Neural cell (in vitro differentiated cells): ENCODE results near the gene LDLRAD4. TPM values are rescaled to one million over a fixed set of nuclear protein-coding genes. Genes with fewer than 3 reads are reported as not detected.

Experiments
- H2AFZ ChIP-seq: fragments of 200-600, 300-800 bp; sonication (generic), shearing (Covaris generic); 2 replicates; pipeline ENCODE4 v1.6.0; 2014; ENCODE audit warnings: low read depth, mild to moderate bottlenecking, antibody characterized with exemption, low read length, moderate library complexity
- H3F3A ChIP-seq: fragments of 200-600 bp; shearing (Covaris generic); 2 replicates; pipeline ENCODE4 v1.6.1; 2016; ENCODE audit warnings: mild to moderate bottlenecking, moderate library complexity, mixed read lengths, antibody characterized with exemption, low read length; ENCODE audit not compliant: insufficient read depth, poor library complexity, severe bottlenecking
- H3K27ac ChIP-seq: fragments of 200-600, 300-800 bp; sonication (generic), shearing (Covaris generic); 2 replicates; pipeline ENCODE4 v1.5.1; 2014; ENCODE audit warnings: mild to moderate bottlenecking, low read length, moderate library complexity
- H3K27me3 ChIP-seq: fragments of 300-800, 200-600 bp; sonication (generic), shearing (Covaris generic); 2 replicates; pipeline ENCODE4 v1.6.0; 2014; ENCODE audit warnings: mild to moderate bottlenecking, low read depth, low read length, moderate library complexity; ENCODE audit not compliant: insufficient read depth
- H3K36me3 ChIP-seq: fragments of 300-800, 200-600 bp; sonication (generic), shearing (Covaris generic); 2 replicates; pipeline ENCODE4 v1.5.1; 2014; ENCODE audit warnings: mild to moderate bottlenecking, antibody characterized with exemption, low read length, moderate library complexity; ENCODE audit not compliant: insufficient read depth
- H3K4me2 ChIP-seq: fragments of 300-800, 200-600 bp; sonication (generic), shearing (Covaris generic); 2 replicates; pipeline ENCODE4 v1.6.0; 2014; ENCODE audit warnings: mild to moderate bottlenecking, low read length
- H3K4me3 ChIP-seq: fragments of 300-800, 200-600 bp; sonication (generic), shearing (Covaris generic); 2 replicates; pipeline ENCODE4 v1.5.1; 2014; ENCODE audit warnings: mild to moderate bottlenecking, low read length, moderate library complexity
- H3K79me2 ChIP-seq: fragments of 200-600 bp; shearing (Covaris generic); replicated peaks from 2 replicates; pipeline ENCODE4 v1.6.0; 2014; ENCODE audit warnings: mild to moderate bottlenecking, low read length, moderate library complexity; ENCODE audit not compliant: insufficient read depth
- H3K9ac ChIP-seq: fragments of 300-800, 200-600 bp; sonication (generic), shearing (Covaris generic); 2 replicates; pipeline ENCODE4 v1.6.1; 2016; ENCODE audit warnings: mild to moderate bottlenecking, low read length, mixed read lengths
- H3K9me2 ChIP-seq: fragments of 200-600 bp; shearing (Covaris generic); 2 replicates; pipeline ENCODE4 v1.6.1; 2016; ENCODE audit warnings: mild to moderate bottlenecking, low read length, mixed read lengths; ENCODE audit not compliant: insufficient read depth
- H3K9me3 ChIP-seq: fragments of 200-600, 300-800 bp; sonication (generic), shearing (Covaris generic); 2 replicates; pipeline ENCODE4 v1.6.1; 2016; ENCODE audit warnings: mild to moderate bottlenecking, mixed run types, low read length, moderate library complexity, mixed read lengths
- H4K20me1 ChIP-seq: fragments of 200-600 bp; shearing (Covaris generic); 2 replicates; pipeline ENCODE4 v1.6.1; 2016; ENCODE audit warnings: mild to moderate bottlenecking, mixed run types; ENCODE audit not compliant: insufficient read depth
- EP300 ChIP-seq: fragments of 450-650 bp; conservative IDR thresholded peaks from 2 replicates; pipeline ENCODE4 v1.6.1; 2014; ENCODE audit warnings: antibody characterized with exemption, mild to moderate bottlenecking, moderate library complexity; ENCODE audit not compliant: poor library complexity, severe bottlenecking
- EZH2 ChIP-seq: fragments of 200-600, 300-800 bp; shearing (Covaris generic), sonication (generic); IDR thresholded peaks from 2 replicates; pipeline ENCODE4 v1.6.1; 2014; ENCODE audit warnings: antibody characterized with exemption, low read length, borderline replicate concordance, mild to moderate bottlenecking; ENCODE audit not compliant: insufficient read depth, poor library complexity, severe bottlenecking
- MXI1 ChIP-seq: fragments of 450-650 bp; conservative IDR thresholded peaks from 2 replicates; pipeline ENCODE4 v1.6.1; 2014; ENCODE audit warnings: antibody characterized with exemption, mild to moderate bottlenecking; ENCODE audit not compliant: poor library complexity, severe bottlenecking
- POLR2AphosphoS5 ChIP-seq: IDR thresholded peaks from 2 replicates; pipeline ENCODE4 v1.6.1; 2012
- RAD21 ChIP-seq: fragments of 450-650 bp; conservative IDR thresholded peaks from 2 replicates; pipeline ENCODE4 v1.6.1; 2014; ENCODE audit warnings: antibody characterized with exemption, mild to moderate bottlenecking, moderate library complexity
- SMC3 ChIP-seq: fragments of 450-650 bp; conservative IDR thresholded peaks from 2 replicates; pipeline ENCODE4 v1.6.1; 2014; ENCODE audit warnings: antibody characterized with exemption, mild to moderate bottlenecking, moderate library complexity; ENCODE audit not compliant: poor library complexity
- TAF1 ChIP-seq: IDR thresholded peaks from 2 replicates; pipeline ENCODE4 v1.6.1; 2012; ENCODE audit warnings: low read depth
- polyA plus RNA-seq: library from polyadenylated mRNA; depleted of rRNA; stranded (reverse); fragments of >200 nt; gene quantifications from 2 replicates; pipeline ENCODE4 v1.2.3, GENCODE V29; 2014
- TF ChIP-seq, protein P1 (sequence below): IDR thresholded peaks from 2 replicates; pipeline ENCODE4 v1.6.1; 2012; ENCODE audit warnings: borderline replicate concordance
- TF ChIP-seq, protein P2 (sequence below): fragments of 450-650 bp; IDR thresholded peaks from 2 replicates; pipeline ENCODE4 v1.5.1; 2014; ENCODE audit warnings: antibody characterized with exemption, mild to moderate bottlenecking, moderate library complexity; ENCODE audit not compliant: poor library complexity, severe bottlenecking

Gene LDLRAD4
- polyA plus RNA-seq, 1 donor from 2014 or later = 3.7 TPM

DNA sequence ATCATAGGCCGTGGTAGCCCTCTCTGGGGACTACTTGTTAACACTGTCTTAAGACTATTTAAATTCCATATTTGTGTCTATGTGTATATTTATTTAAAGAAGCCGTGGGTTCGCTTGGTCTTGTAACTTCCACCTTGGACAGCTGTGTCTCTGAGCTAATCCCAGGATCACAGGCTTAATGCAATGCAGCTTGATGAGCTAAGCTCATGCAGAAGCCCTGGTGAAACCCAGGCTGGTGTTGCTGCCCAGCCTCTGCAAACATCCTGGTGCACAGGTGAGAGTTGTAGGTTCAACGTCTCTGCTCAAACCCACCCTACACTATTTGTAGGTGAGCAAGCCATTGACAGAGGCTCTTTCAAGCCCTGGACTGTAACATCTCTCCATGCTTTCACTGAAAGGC, 296.0 kb downstream of the LDLRAD4 start:
- no peak overlapping the region for H3K27ac ChIP-seq
- H3K27me3 ChIP-seq = no peaks in the 10 kb centered on the region
- no peak overlapping the region for H3K4me3 ChIP-seq
- no peaks in the 10 kb centered on the region for H3K9me2 ChIP-seq
- no peak overlapping the region for H2AFZ ChIP-seq
- no peaks in the 10 kb centered on the region for H4K20me1 ChIP-seq
- H3K9me3 ChIP-seq = no peaks in the 10 kb centered on the region
- no peaks in the 10 kb centered on the region for H3K79me2 ChIP-seq
- no peaks in the 10 kb centered on the region for H3K36me3 ChIP-seq
- H3K4me2 ChIP-seq = no peak overlapping the region
- H3F3A ChIP-seq = no peaks in the 10 kb centered on the region
- H3K9ac ChIP-seq = no peak overlapping the region
- TF ChIP-seq POLR2AphosphoS5 = no peak

DNA sequence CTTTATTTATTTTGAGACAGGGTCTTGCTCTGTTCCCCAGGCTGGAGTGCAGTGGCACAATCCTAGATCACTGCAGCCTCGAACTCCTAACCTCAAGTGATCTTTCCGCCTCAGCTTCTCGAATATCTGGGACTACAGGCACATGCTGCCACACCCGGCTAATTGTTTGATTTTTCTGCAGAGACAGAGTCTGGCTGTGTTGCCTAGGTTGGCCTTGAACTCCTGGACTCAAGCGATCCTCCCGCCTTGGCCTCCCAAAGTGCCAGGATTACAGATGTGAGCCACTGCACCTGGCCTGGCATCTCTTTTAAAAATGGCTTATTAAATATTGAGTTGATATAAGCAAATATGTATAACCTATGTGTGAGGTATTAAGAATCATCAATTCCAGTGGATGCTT, 298.3 kb downstream of the LDLRAD4 start:
- Histone ChIP-seq H3K4me2 (no peak overlapping the region), H3K9me3 (no peaks in the 10 kb centered on the region), H3K4me3 (no peak overlapping the region)

GRCh38 chr18:13517369-13517768, 298.8 kb downstream of the LDLRAD4 start:
- TF ChIP-seq SMC3 = no peak
- TF ChIP-seq TAF1 = no peak
- TF ChIP-seq, protein P1, sequence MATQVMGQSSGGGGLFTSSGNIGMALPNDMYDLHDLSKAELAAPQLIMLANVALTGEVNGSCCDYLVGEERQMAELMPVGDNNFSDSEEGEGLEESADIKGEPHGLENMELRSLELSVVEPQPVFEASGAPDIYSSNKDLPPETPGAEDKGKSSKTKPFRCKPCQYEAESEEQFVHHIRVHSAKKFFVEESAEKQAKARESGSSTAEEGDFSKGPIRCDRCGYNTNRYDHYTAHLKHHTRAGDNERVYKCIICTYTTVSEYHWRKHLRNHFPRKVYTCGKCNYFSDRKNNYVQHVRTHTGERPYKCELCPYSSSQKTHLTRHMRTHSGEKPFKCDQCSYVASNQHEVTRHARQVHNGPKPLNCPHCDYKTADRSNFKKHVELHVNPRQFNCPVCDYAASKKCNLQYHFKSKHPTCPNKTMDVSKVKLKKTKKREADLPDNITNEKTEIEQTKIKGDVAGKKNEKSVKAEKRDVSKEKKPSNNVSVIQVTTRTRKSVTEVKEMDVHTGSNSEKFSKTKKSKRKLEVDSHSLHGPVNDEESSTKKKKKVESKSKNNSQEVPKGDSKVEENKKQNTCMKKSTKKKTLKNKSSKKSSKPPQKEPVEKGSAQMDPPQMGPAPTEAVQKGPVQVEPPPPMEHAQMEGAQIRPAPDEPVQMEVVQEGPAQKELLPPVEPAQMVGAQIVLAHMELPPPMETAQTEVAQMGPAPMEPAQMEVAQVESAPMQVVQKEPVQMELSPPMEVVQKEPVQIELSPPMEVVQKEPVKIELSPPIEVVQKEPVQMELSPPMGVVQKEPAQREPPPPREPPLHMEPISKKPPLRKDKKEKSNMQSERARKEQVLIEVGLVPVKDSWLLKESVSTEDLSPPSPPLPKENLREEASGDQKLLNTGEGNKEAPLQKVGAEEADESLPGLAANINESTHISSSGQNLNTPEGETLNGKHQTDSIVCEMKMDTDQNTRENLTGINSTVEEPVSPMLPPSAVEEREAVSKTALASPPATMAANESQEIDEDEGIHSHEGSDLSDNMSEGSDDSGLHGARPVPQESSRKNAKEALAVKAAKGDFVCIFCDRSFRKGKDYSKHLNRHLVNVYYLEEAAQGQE = no peak
- no peak for TF ChIP-seq EZH2
- TF ChIP-seq, protein P2, sequence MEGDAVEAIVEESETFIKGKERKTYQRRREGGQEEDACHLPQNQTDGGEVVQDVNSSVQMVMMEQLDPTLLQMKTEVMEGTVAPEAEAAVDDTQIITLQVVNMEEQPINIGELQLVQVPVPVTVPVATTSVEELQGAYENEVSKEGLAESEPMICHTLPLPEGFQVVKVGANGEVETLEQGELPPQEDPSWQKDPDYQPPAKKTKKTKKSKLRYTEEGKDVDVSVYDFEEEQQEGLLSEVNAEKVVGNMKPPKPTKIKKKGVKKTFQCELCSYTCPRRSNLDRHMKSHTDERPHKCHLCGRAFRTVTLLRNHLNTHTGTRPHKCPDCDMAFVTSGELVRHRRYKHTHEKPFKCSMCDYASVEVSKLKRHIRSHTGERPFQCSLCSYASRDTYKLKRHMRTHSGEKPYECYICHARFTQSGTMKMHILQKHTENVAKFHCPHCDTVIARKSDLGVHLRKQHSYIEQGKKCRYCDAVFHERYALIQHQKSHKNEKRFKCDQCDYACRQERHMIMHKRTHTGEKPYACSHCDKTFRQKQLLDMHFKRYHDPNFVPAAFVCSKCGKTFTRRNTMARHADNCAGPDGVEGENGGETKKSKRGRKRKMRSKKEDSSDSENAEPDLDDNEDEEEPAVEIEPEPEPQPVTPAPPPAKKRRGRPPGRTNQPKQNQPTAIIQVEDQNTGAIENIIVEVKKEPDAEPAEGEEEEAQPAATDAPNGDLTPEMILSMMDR = no peak
- no peak for TF ChIP-seq POLR2AphosphoS5
- TF ChIP-seq RAD21 = no peak
- no peak for TF ChIP-seq MXI1
- no peak for TF ChIP-seq EP300

More for the DNA sequence above, 298.3 kb downstream of the LDLRAD4 start:
- Histone ChIP-seq H3K9ac (no peak overlapping the region), H3K27me3 (no peaks in the 10 kb centered on the region), H3K27ac (no peak overlapping the region), H2AFZ (no peak overlapping the region), H4K20me1 (no peaks in the 10 kb centered on the region), H3K36me3 (no peaks in the 10 kb centered on the region), H3K79me2 (no peaks in the 10 kb centered on the region), H3F3A (no peaks in the 10 kb centered on the region), H3K9me2 (no peaks in the 10 kb centered on the region)
- no peak for TF ChIP-seq MXI1
- TF ChIP-seq, protein P2 = no peak

More at GRCh38 chr18:13517369-13517768, 298.8 kb downstream of the LDLRAD4 start:
- Histone ChIP-seq H3K4me2 (no peak overlapping the region), H4K20me1 (no peaks in the 10 kb centered on the region), H3K27ac (no peak overlapping the region), H3F3A (no peaks in the 10 kb centered on the region), H3K79me2 (no peaks in the 10 kb centered on the region), H3K36me3 (no peaks in the 10 kb centered on the region), H2AFZ (no peak overlapping the region), H3K4me3 (no peak overlapping the region), H3K27me3 (no peaks in the 10 kb centered on the region), H3K9ac (no peak overlapping the region), H3K9me3 (no peaks in the 10 kb centered on the region), H3K9me2 (no peaks in the 10 kb centered on the region)
